Stimulated activated CD4-positive, alpha-beta T cell treated with anti-CD3 and anti-CD28 coated beads, Interleukin-2, amount 100 ng/mL, for 48 hours (primary cell): ENCODE results near the gene NLRP1.

Experiments used
- DNase-seq, 2 donors: peaks; one replicate each; pipeline ENCODE4 v3.0.0-alpha.2; 2020

NLRP1 gene

DNA sequence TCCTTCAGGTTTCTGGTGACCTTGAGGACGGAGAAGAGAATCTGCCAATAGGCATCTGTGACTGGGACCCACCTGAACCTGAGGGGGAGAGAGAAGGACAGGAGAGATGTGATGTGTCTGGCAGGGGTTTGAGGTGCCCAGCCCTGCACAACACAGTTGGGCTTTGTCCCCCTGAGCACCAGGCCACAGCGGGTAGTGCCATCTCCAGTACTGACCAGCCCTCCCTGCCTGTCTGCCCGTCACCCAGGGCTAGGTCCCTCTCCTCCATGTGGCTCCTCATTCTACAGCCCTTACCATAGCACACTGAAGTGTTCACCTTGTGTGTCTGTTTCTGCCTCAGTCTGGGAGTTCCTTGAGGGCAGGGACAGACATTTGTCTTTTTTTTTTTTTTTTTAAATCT, 30.8 kb downstream of the NLRP1 start:
- no peak for DNase-seq

DNA sequence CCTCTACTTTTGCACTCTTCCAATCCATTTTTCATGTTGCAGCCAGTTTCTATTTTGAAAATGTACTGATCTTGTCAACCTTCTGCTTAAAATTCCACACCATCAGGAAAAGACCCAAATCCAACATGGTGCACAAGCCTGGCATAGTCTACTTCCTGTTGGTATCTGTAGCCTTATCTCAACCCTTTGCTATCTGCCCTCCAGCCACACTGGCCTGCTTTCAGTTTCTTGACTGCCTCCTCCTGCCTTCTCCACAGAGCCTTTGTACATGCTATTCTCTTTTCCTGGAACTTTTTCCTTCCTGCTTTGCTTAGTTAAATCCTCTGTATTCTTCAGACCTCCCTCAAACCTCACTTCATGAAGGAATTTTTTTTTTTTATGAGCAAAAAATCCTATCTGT, 31.5 kb downstream of the NLRP1 start:
- DNase-seq, result no peak

DNA sequence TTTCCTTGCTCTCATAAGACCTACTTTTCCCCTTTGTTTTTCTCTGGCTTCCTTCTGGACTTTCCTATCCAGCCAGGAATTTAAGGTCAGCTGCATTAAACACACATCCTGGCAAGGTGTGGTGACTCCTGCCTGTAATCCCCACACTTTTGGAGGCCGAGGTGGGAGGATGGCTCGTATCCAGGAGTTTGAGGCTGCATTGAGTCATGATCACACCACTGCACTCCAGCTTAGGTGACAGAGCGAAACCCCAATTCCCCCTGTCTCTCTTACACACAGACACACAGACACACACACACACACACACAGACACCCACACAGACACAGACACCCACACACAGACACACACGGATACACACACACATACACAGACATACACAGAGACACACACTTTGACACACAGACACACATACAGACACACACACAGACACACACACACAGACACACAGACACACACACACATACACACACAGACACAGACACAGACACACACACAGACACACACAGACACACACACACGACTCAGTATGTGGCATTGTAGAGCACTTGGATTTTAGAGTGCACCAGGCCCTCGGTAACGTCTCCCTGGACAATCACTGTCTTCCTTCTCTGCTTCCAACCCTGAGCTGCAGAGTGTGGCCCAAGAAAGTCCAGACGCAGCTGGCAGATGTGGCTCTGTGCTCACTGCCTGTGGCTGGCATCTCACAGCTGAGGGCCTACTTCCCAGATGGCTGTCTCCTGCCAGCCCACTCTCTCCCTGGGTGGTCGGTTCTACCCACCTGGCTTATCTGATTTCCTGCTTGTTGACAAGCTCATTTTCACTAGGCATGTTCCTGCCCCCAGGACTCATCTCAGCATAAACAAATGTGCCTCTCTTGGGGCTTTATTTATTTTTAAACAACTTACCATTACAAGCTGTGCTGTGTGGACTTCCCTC, 39.0 kb downstream of the NLRP1 start:
- no peak for DNase-seq

DNA sequence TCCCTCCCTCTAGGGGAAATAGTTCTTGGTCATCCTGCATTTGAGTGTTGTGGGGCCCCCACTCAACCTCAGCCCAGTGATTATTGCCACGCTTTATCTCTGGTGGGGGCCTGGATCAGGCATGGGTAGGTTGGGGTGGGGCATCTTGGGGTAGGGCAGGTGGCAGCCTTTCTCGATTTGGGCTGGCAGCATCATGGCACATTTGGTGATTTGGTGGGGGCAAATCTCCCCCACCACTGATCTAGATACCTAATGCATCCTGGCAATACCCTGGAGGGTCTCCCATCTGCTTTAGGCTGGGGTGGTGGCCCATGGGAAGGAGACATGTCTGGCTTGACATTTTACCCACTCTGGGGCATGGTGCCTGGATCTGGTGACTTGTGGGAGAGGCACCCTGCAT, 40.2 kb downstream of the NLRP1 start:
- DNase-seq, result no peak

DNA sequence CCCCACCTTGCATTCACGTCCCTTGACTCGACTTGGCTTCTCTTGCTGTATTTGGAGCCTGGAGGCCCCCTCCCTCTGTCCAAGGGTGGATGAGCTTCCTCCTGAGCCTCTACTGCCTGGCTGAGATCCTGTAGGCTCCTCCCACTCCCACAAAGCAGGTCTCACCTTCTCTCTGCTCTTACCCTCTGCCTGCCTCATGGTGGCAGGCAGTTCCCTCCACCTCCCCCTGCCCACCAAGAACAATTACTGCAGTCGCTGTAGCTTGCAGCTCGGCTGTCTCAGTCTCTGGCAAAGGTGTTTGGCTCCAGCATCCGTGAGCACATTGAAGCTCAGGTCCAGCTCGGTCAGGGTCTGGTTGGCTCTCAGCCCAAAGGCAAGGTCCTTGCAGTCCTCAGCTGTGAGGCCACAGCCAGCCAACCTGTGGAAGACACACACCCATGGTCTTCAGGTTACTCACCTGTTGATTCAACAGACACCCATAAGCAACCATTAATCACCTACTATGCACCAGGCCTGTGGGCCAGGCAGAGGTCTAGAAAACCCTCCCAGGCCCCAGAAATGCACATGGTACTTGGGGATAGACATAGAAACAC, 42.6 kb downstream of the NLRP1 start:
- no peak for DNase-seq

DNA sequence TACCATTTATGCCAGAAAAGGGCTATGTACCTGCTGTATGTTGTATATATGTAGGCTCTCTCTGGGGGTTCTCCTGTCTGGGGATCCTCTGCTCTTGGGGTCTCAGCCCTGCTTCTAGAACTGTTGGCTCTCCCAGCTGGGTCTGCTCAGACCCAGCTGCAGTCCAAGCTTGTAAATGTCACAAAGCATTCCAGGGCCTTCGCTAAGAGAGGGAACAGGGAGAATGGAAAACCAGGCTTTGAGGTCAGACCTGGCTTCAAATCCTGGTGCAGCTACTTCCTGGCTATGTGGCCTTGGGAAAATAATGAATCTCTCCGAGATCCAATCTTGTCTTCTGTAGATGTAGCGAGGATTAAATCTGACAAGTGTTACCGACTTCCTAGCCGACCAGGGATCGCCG, 44.0 kb downstream of the NLRP1 start:
- no peak for DNase-seq

DNA sequence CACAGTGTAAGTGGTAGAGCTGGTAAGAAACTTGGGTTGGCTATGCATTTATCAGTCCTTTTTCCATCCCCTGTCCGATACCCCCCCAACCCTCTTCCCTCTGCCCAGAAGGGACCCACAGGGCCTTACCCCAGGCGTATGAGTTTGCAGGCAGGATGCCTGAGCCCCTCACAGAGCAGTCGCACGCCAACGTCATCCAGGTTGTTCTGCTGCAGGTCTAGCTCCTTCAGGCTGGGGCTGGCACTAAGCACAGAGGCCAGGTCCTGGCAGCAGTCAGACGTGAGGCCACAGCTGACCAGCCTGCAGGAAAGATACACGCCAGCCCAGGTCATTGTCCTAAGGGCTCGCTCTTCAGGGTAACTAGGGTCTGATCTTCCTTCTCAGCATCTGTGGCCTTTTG, 45.0 kb downstream of the NLRP1 start:
- no peak for DNase-seq

DNA sequence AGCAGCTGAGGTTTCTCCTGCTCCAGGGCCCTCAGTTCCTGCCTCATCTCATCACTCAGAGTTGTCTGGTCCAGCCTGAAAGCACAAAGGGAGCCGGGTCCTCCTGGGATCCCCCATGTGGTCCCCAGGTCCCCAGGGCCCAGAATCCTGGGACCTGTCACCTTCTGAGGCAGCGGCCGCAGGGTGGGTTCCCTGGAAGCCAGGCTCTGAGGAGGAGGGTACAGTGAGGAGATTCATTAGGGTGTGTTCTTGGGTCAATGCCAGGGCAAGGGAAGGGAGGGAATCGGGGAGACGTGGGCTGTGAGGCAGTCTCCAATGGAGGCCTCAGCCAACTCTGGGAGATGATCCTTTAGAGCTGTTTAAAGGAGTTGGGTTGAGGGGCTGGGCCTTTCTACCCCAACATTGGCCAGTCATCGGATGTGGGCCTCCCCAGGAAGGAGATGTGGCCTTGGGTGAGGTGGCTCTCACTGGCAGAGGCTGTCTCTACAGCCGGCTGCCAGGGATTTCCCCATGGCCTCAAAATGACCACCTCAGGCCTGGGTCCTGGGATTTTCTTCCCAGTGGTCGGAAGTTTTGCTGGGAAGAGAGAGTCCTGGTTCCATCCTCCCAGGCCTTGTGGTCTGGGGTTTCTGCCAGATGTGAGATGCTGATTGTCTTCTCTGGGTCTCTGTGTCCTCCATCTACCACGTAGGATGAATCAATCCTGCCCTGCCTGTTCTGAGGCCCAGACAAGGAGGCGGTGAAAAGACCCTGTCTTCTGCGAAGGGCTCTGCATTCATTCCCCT, 47.3 kb downstream of the NLRP1 start:
- DNase-seq, result no peak

DNA sequence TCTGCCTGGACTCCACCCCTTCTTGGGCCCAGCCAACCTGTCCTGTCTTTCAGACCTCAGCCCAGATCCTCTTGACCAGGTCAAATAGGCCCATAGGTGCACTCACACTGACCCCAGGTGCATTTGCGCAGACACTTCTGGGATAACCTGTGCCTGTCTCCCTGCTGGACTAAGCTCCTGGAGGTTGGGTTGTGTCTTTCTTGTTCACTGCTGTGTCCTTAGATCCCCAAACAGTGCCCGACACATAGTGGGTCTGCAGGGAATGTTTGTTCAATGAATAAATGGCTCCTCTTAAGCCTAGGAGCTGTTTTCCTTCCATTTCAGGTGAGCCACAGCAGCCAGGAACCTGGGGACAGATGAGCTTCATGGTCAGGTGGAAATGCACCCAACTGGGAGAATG, 48.9 kb downstream of the NLRP1 start:
- no peak for DNase-seq

DNA sequence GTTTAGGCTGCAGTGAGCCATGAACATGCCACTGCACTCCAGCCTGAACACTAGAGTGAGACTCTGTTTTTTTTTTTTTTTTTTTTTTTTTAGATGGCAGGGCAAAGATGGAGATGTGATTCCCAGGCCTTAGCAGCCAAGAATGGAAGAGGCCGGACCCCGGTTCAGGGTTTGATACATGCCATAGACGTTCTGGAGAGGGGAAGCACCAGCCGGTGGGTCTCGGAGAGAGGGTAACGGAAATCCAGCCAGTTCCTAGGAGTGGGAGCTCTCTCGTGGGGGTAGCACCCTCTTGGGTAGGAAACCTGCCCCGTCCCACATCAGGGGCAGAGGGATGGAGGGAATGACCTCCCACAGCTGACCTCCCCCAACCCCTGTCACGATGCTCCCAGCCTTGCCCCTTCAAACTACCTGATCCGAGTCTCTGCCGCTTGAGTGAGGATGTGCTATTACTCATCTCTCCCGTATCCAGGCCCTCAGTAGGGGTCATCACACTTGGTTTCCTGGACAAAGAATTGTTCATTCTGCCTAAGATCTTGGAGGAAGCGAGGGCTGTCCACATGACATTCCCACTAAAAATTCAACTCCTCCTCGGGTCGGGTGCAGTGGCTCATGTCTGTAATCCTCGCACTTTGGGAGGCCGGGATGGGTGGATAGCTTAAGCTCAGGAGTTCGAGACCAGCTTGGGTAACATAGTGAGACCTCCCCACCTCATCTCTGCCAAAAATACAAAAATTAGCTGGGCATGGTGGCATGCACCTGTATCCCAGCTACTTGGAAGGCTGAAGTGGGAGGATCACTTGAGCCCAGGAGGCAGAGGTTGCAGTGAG, 50.6 kb downstream of the NLRP1 start:
- no peak for DNase-seq

DNA sequence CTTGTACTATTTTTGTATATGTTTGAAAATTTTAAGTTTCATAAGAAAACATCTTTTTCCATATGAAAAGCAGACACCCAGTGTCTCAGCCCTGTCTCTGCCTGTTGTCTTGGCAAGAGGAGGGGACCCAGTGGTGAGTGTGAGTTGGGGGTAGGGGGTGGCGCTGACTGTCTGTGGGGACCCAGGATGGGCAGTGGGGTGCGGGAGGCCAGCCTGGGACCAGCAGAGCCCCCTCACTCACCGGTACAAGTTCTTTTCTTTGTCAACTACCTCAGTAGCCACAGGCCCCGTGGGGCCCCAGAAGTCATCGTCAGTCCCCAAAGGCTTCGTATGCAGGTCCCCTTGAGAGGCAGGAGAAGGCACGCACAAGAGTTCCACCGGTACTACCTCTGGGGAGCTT, 51.7 kb downstream of the NLRP1 start:
- no peak for DNase-seq

DNA sequence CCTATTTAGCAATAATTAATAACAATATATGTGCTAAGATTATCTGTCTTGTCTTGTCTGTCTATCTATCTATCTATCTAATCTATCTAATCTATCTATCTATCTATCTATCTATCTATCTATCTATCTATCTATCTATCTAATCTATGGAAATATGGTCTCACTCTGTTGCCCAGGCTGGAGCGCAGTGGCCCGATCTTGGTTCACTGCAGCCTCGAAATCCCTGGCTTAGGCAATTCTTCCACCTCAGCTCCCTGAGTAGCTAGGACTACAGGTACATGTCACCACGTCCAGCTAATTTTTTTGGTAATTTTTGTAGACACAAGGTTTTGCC, 53.3 kb downstream of the NLRP1 start:
- DNase-seq, result no peak

DNA sequence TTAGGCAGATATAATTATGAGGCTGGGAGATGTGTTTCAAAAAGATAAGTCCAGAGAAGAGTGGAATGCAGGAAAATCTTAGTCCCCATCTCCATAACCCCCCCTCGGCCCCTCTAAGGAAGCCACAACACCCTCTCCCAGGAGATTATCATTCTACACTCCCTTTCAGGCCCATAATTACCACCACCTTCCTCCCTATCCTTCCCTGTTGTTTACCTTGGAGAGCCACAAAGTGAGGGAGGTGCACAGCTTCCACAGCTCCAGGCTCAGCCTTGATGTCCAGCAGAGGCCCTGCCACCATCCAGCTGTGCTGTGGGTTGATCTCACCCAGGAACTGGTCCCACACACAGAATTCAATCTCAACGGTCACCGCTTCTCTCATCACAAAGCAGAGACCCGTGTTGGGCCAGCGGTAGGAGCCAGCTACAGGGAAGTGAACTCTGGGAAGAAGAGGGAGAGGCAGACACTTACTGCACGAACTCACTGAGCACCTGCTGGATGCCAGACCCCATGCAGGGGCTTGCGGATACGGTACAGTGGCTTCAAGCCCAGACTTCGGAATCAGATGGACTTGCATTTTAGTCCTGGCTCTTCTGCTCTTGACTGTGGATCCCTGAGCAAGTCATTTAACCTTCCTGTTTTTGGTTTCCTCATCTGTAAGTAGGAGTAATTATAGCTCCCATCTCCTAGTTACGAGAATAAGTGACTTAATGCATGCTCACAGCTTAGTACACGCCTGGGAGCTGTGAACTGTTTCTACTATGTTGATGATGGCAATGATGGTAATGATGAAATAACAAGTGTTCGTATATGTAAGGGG, 53.8 kb downstream of the NLRP1 start:
- no peak for DNase-seq

DNA sequence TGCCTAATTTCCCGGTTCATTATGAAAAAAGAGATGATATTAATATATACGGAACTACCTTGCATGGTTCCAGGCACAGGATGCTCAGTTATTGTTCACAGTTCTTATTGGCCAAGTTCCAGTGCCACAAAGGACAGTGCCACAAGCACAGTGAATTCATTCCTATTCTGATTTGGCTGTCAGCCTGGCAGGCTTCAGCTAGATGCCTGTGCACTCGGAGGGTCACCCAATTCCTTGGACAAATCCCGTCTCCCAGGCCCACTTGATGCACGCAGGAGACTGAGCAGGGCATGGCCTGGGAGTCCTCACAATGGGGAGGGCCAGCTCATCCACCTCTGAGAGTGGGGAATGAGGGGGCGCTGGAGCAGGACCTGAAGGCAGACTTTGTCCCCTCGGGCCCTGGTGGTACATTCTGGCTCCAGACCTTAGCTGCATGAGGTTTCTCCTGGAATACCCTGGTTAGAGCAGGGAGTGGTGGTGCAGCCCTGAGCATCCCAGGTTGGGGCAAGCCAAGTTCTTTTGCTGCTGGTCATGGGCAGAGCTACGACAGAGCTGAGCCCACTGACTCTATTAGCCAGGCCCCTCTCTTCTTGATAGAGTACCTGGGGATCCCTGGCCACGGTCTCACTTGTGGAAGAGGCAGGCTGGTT, 56.6 kb downstream of the NLRP1 start:
- DNase-seq, result no peak

DNA sequence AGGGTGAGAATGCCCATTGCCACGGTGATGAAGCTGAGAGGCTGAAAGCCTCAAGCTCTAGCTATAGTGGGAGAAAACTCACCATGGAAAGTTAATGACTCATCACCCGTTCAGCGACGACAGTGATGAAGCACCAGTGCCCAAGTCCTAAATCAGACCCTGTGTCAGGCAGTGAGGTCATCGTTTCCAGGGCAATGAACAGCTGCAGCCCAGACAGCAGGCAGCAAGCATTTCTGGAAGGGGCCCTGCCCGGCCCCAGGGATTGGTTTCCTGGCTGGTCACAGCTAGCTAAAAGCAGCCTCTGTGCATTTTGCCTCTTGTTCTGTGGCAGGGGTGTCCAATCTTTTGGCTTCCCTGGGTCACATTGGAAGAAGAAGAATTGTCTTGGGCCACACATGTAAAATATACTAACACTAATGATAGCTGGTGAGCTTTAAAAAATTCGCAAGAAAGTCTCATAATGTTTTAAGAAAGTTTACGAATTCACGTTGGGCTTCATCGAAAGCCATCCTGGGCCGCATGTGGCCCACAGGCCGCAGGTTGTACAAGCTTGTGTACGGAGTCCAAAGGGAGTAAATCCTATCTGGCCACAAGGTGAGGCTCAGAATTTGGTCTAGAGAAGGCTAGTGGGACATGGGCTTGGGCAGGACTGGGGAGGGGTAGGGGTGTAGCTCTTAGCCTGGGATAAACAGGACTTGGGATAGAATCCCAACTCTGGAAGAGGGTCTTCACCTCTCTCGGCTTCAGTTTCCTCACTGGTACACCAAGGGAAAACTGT, 57.3 kb downstream of the NLRP1 start:
- DNase-seq, result peak; percentile 54 to 59

DNA sequence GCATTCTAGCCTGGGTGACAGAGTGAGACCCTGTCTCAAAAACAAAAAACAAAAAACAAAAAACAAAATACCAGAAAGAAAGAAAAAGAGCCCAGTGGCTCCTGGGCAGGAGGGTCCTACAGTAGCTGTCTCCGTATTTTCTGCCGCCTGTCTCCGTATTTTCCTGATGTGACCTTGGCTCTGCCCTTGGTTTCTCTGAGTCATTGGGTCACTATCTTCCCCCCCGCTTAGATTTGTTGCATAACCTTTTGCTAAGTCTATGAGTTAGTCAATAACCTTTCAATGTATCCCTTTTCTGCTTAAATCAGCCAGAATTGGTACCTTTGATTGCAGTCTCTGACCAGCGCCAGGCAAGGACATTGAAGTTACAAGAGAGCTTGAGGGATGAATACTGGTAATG, 61.1 kb downstream of the NLRP1 start:
- no peak for DNase-seq

DNA sequence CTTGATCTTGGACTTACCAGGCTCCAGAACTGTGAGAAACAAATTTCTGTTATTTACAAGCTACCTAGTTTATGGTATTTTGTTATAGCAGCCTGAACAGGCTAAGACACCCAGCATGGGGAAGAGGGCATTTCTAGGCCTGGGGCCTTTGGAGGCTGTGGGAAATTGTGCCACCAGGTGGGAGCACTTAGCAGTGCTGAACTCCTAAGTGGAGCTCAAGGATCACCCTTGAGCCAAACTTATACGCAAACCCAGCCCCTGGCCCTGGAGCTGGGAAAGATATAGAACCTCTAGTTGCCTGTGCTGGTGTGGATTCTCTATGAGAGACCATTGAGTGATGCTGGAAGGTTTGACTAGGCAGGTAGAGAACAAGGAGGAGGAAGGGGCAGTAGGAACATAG, 61.8 kb downstream of the NLRP1 start:
- no peak for DNase-seq

DNA sequence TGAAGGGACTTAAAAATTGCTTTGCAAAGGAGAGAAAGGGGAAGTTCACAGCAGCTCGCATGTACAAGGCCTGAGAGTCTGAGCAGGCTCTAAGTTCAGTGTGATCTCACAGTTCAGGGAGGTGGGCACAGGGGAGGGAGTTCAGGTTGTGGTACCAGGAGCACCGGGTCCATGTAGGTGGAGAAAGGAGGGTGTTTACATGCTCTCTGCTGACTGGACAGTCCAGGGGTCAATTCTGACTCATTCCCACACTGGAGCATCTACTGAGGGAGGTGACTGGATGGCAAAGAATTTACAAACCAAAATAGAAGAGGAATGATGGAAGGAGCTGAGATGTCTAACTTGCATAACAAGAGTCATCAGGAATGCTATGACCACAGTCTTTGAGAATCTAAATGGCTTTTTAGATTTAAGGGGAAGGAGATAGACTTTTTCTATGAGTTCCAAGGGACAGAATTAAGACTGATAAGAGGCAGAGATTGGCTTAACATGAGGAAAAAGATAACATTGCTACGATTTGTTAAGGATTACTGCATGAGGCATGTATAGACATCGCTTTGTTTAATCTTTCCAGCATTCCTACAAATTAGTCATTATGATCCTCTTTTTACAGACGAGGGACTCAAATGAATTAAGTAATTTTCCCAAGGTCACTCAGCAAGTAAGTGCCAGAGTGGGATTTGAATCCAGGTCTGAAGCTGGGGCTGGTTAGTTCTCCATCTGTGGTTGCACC, 68.1 kb downstream of the NLRP1 start:
- no peak for DNase-seq

DNA sequence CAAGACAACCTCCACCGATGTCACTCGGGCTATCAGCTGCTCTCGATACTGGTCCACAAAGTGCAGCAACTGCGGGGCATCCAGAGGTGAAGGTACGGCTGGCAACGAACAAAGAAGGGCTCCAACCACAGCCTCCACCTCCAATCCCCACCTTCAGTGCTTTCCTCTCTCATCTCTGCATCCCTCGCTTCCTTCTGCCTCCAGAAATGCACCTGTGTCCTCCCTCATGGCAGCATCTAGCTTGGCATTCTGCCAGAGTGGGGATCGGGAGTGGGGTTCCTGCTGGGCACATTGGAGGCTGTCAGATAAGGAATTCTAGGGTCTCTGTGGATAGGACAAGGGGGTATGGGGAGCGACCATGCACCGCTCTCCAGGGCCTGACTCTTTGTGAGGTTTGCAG, 69.3 kb downstream of the NLRP1 start:
- no peak for DNase-seq

DNA sequence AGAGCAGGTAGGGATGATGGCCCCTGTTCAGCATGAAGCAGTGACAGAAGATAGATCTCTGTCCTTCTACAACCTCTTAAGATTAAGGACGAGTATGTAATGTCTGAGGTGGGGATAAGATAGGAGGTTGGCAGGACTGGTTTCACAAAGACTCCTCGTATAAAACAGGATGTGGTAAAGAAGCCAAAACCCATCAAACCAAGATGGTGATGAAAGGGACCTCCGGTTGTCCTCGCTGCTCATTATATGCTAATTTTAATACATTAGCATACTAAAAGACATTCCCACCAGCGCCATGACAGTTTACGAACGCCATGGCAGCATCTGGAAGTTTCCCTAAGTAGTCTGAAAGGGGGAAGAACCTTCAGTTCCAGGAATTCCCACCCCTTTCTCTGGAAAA, 70.7 kb downstream of the NLRP1 start:
- DNase-seq, result no peak
